ENCODE data around the gene MED22. TPM values are rescaled to one million over a fixed set of nuclear protein-coding genes. Genes with fewer than 3 reads are reported as not detected.

The MED22 gene
- total RNA-seq, 2 donors from 2014 or later, result 16.5 to 21.3 TPM

DNA sequence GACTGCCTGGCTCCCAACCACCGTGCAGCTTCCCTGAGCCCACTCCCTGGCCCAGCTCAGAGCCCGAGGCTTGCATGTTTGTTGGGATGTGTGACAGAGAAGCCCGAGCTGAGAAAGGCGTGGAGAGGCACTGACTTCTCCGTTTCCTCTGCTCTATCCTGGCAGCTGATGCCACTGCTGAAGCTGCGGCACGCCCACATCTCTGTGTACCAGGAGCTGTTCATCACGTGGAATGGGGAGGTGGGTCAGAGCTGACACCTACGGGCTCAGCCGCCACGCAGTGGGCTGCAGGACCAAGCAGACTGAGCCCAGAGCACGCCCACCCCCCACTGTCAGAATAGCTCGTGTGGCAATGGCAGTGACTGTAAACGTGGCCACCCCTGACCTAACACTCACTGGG lies 37.5 kb upstream of the MED22 start:
- Histone ChIP-seq H3K36me3 (no peaks in the 10 kb centered on the region), H3K27ac (no peak overlapping the region), H3K27me3 (no peaks in the 10 kb centered on the region), H3K4me1 (no peaks in the 10 kb centered on the region), H3K4me3 (no peak overlapping the region), H3K9me3 (no peaks in the 10 kb centered on the region), H3K9ac (ENCODE audit: low read depth in 2 of 2, low read length in 2 of 2) (no peak overlapping the region)
- intact Hi-C loops (cut with DNase I), result no loop called here
- TF ChIP-seq CTCF (IDR thresholded peaks at IDR 0.05), result no peak
- no peak for DNase-seq

GRCh38 chr9:133384736-133385321 lies 36.9 kb upstream of the MED22 start:
- Histone ChIP-seq H3K4me1 (no peaks in the 10 kb centered on the region), H3K9ac (ENCODE audit: low read depth in 2 of 2, low read length in 2 of 2) (no peak overlapping the region), H3K9me3 (no peaks in the 10 kb centered on the region), H3K4me3 (no peak overlapping the region), H3K36me3 (no peaks in the 10 kb centered on the region), H3K27me3 (no peaks in the 10 kb centered on the region), H3K27ac (no peak overlapping the region)
- DNase-seq, result no peak
- intact Hi-C loops (cut with DNase I), result no loop called here
- TF ChIP-seq CTCF (IDR thresholded peaks at IDR 0.05), result no peak

- no peaks in the 10 kb centered on the region for H3K36me3 ChIP-seq
- H3K27me3 ChIP-seq, result no peaks in the 10 kb centered on the region
- intact Hi-C loops (cut with DNase I), result no loop called here
- no peak overlapping the region for H3K27ac ChIP-seq
- no peak for DNase-seq
- H3K4me1 ChIP-seq, result no peaks in the 10 kb centered on the region
- TF ChIP-seq CTCF (IDR thresholded peaks at IDR 0.05), result no peak
- no peak overlapping the region for H3K9ac ChIP-seq (ENCODE audit: low read depth in 2 of 2, low read length in 2 of 2)
- H3K4me3 ChIP-seq, result no peak overlapping the region
- H3K9me3 ChIP-seq, result no peaks in the 10 kb centered on the region
Observed at GRCh38 chr9:133383438-133383837, 35.5 kb upstream of the MED22 start.

GRCh38 chr9:133382507-133383141 lies 34.7 kb upstream of the MED22 start:
- TF ChIP-seq CTCF (IDR thresholded peaks at IDR 0.05), result no peak
- H3K4me3 ChIP-seq, result no peak overlapping the region
- intact Hi-C loops (cut with DNase I), result no loop called here
- H3K9me3 ChIP-seq, result no peaks in the 10 kb centered on the region
- no peaks in the 10 kb centered on the region for H3K27me3 ChIP-seq
- H3K27ac ChIP-seq, result no peak overlapping the region
- H3K9ac ChIP-seq (ENCODE audit: low read depth in 2 of 2, low read length in 2 of 2), result no peak overlapping the region
- no peak for DNase-seq
- H3K4me1 ChIP-seq, result no peaks in the 10 kb centered on the region
- no peaks in the 10 kb centered on the region for H3K36me3 ChIP-seq

DNA sequence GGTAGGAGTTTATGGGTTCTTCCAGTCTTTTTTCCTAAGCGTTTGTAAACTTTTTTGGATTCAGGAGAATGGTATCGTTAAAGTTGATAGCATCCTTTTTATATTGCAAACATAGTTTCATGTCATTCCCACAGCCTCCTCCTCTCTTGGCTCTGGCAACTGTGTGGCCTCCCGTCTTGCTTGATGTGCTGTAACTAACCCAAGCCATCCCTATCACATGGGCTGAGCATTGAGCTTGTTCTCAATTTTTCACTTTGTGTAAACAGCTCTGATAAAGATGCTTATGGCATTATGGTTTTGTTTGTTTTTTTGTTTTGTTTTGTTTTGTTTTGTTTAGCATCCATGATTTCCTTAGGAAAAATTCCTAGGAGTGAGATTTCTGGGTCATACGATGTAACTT lies 32.8 kb upstream of the MED22 start:
- Histone ChIP-seq H3K27me3 (no peaks in the 10 kb centered on the region), H3K9ac (ENCODE audit: low read depth in 2 of 2, low read length in 2 of 2) (no peak overlapping the region), H3K36me3 (no peaks in the 10 kb centered on the region), H3K4me1 (no peaks in the 10 kb centered on the region), H3K9me3 (no peaks in the 10 kb centered on the region), H3K27ac (no peak overlapping the region), H3K4me3 (no peak overlapping the region)
- intact Hi-C loops (cut with DNase I), result no loop called here
- TF ChIP-seq CTCF (IDR thresholded peaks at IDR 0.05), result no peak
- DNase-seq, result no peak
